GM19463 (cell line): Measurements from ENCODE around the gene PIK3CG.

Source experiments
- ATAC-seq: cut with Tn5 transposase; IDR thresholded peaks from one replicate; pipeline ENCODE4 v1.9.1; 2021; ENCODE audit warnings: mild to moderate bottlenecking, moderate library complexity; ENCODE audit not compliant: unreplicated experiment

PIK3CG gene

DNA sequence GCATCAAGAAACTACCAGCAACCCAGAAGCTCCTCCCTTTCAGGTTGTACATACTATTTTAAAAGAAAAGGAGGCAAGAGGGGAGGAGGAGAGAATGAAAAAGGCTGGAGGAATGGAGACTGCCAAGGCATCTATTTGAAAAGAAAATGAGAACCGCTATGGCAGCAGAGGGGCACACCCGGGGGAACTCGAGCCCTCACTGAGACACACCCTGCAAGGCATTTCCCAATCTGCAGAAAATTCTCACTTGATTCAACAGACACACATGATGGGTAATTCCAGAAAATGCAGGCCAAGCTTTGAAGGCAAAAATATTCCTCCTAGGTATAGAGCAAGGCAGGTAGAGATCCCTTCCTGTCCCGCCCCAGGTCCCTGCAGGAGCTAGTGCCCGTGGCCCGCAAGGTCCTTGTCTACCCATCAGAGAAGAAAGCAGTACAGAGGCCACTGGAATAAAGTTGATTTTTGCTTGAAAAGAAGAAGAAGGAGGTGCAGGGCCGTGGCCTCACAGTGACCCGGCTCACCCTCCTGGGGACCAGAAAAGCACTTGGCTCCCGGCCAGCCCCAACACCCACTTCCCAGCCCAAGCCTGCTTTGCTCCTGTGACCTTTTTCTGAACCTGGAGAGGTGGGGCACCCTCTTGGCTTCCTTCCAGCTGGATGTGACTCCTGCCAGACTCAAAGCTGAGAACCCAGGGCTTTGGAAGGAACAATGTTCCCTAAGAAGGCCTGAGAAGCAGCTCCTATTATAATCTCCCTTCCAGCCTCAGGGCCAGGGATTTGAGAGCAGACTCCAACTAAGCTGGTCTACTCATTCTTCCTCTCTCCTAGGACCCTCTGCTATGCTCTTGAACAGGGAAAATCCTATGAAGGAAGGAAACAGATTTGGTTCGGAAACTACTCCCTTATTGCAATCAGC lies 6.2 kb upstream of the PIK3CG start:
- no peak for ATAC-seq

DNA sequence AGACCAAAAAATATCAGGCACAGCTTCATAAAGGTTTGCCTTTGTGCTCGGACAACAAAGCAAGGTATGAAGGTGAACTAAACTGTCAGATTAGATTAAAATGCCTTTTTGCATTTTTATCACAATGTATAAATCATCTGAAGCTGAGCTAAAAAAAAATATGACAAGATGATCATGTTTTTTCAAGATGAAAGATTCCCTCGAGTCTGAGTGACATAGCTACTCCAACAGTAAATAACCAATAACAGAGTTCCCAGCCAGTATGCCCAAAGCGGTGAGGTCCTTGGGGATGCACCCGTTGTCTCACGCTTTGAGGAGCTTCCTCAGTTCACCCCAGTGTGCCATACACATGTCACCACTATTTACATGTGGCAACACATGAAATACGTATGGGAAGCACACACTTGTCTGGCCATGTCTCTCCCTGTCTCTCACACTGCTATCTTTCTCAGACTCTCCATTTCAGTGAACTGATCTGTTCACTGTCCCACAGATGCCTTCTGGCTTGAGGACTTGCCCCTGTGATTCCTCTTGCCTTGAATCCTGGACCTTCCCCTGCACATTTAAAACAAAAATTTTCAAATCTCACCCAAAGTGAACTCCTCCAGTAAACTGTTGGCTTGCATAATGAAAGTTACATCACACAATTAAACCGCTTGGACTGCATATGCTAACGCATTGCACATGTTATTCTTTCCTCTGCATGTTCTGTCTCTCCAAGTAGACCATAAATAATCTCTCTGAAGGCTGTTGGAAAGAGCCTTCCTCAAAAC lies 2.6 kb upstream of the PIK3CG start:
- no peak for ATAC-seq

DNA sequence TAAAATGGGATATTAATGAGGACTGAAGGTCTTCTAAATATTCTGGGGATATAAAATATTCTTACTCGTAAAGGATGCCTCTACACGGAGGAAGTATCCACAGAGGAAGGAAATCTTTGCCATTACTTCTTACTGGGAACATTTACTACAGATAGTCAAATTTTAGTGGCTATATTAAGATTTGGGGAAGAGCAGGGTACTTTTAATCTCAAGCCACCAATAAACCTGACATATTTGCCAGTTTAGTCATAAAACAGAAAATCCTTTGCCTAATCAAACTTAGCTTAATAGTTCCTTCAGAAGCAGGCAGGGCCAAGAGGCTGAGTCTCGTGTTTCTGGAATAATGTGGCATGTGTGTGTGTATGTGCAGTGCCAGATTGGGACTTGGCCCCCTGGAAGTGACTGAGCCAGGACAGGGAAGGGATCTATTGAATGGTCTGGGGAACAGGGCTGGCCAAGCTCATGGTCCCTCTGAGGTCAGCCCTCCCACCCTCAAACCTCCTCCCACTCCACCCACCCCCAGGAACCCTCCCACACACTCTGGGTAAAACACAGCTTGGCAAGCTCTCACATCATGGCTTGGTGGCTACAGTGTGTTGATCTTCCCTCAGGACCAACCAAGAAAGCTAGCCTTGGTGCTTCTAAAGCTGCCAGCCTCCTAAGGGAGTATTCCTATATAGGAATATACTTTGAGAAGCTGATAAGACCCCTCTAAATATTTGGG lies 1.6 kb upstream of the PIK3CG start:
- ATAC-seq: no peak

DNA sequence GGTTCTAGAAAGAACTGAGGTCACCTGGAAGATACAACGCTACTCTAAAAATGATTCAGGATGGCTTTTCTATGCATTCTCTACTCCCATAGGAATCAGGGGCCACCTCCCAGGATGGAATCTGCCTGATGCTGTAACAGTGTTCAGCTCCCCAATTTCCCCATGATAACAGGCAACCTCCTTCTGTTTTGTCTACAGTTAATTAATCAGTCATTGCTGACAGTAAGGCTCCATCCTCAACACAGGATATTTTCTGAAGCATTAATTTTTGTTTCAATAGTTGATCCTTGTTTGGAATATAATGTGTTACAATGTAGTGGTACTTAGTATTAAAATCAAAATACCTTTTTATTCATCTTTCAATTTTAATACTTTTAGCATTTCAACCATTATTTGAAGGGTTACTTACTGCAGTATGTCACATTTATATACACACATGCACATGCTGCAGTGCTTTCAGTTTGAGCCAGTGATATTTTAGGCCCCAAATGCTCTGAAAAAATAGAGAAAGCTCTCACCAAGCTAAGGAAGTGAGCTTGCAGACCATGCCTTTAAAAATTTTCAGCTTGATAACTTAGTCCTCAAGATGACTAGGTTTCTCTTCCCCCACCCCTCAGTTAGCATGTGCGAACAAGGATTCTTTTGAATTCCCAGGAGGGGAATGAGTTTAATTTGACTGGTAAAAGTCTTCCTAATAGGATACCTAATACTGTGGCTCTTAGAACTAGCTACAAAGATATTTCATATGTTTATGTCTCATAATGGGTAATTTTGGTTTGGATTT lies 592 bp upstream of the PIK3CG start:
- ATAC-seq: peak; percentile 33

DNA sequence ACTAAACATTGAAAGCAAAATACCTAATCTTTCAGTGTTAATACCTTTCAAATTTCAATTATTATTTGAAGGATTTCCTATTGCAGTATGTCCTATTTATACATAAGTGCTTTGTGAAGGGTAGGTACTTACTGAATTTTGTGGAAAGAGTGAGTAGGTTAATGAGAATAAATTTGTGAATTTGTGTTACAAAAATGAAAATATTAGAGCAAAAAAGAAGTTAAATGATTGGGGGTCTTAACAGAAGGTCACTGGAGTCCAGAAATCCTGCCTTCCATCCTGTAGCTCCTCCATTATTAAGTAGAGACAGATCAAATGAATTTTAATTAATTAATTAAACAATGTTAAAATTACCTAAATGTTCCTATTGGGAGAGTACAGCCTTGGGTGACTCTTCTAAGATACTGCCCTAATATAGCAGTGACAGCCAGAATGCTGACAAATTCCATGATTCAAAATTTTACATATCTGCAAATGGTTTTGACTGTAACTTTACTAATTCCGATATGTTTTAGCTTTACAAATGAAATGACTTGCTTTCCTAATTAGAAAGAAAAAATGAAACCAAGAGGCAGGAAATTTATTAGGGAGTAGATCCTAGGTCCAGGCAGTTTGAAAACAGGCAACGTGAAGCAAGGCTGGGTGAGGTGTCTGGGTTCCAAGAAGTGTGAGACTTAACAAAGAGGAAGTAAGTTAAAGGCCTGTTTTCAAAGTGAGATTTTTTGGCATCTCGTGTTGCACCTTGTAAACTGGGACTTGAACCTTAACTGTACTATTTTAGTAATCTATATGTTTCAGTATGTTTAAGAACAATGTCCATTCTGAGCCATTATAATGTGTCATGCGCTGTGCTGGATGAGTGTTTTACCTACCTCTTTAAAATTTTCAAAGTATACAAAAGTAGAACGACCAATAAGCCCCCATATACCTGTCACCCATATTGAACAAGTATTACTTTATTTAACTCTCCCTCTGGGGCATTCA lies 1.5 kb downstream of the PIK3CG start:
- peak; percentile 29 for ATAC-seq

DNA sequence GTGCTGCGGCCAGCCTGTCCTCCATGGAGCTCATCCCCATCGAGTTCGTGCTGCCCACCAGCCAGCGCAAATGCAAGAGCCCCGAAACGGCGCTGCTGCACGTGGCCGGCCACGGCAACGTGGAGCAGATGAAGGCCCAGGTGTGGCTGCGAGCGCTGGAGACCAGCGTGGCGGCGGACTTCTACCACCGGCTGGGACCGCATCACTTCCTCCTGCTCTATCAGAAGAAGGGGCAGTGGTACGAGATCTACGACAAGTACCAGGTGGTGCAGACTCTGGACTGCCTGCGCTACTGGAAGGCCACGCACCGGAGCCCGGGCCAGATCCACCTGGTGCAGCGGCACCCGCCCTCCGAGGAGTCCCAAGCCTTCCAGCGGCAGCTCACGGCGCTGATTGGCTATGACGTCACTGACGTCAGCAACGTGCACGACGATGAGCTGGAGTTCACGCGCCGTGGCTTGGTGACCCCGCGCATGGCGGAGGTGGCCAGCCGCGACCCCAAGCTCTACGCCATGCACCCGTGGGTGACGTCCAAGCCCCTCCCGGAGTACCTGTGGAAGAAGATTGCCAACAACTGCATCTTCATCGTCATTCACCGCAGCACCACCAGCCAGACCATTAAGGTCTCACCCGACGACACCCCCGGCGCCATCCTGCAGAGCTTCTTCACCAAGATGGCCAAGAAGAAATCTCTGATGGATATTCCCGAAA lies 2.7 kb downstream of the PIK3CG start:
- ATAC-seq: no peak

DNA sequence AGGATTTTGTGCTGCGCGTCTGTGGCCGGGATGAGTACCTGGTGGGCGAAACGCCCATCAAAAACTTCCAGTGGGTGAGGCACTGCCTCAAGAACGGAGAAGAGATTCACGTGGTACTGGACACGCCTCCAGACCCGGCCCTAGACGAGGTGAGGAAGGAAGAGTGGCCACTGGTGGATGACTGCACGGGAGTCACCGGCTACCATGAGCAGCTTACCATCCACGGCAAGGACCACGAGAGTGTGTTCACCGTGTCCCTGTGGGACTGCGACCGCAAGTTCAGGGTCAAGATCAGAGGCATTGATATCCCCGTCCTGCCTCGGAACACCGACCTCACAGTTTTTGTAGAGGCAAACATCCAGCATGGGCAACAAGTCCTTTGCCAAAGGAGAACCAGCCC lies 3.3 kb downstream of the PIK3CG start:
- ATAC-seq: no peak

DNA sequence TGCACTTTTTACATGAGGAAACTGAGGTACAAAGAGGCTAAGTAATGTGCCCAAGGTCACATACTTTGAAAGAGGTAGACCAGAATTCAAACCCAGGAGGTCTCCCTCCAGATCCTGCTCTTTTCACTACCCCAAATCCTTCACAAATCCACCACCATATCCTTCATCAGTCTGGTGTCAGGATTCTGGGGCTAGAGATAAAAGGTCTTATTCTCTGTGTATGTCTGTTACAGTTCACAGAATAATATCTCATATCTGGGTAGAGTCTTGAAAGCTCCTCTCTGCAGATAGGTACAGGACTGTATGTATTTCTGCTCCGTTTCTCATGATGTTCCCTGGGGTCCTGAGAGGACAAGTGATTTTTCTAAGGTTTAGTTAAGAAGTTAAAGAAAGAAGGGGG lies 4.9 kb downstream of the PIK3CG start:
- no peak for ATAC-seq

DNA sequence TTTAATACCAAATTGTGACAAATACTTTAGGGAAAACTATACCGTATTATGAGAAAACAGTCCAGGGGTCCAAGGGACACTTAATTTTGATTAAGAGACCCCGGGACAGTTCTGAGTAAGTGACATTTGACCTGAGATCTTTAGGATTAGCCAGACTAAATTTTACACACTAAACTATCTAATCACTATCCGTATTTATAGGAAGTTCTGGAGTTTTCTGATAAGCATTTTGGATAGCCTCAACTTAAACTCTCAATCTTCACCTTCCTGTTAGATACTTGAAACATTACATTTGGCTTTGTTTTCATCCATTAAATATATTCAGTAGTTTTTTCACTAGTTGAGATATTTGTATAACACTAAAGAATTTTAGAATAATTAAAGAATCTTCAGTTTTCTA lies 5.4 kb downstream of the PIK3CG start:
- ATAC-seq: no peak

DNA sequence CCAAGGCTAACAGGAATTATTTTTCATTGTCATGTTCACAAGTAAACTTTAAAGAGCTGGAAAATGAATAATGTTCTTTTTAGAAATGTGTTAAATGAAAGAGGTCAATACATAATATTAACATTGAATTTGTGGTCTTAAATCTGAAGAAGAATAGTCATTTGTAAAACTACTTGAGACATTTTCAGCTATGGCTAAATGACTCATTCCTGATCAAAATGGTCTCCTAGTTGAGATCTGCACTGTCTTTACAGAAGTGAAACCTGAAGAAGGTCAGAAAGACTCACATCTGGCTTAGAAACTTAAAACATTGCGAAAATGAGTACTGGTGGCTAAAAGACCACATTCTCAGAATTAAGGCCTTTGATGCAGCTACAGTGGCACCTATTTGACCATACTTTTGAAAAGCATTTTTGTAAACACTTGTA lies 5.9 kb downstream of the PIK3CG start:
- peak; percentile 87 for ATAC-seq

DNA sequence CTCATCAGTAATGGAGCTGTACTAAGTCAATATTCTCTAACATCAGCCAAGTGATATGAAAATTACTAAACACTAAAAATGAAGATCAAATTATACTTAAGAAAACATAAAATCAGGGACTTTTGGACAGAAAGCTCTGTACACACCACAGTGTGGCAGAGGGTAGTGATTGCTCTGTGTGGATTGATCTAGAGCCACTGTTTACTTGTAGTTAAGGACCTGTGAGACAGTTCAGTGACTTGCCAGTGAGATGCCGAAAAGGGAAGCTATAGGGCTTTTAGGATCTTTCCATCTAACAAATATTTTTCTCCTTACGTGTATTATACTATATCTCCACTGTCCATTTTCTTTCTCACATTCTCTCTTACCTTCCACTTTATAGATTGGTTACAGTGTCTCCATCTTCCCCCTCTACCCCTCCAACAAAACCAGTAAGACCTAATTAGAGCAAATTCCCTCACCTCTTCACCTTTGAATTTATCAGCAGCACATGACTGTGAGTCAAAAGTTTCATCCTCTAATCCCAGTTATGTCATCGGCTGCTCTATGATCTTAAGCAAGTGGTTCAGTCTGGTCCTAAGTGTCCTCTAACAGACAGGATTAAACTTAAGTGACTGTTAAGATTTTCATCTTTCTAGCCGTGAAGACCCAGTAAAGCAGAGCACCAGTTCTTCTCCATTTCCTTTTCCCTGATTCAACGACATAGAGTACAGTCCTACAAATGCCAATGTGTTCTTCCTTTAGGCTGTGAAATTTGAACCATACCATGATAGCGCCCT lies 6.9 kb downstream of the PIK3CG start:
- ATAC-seq: no peak

DNA sequence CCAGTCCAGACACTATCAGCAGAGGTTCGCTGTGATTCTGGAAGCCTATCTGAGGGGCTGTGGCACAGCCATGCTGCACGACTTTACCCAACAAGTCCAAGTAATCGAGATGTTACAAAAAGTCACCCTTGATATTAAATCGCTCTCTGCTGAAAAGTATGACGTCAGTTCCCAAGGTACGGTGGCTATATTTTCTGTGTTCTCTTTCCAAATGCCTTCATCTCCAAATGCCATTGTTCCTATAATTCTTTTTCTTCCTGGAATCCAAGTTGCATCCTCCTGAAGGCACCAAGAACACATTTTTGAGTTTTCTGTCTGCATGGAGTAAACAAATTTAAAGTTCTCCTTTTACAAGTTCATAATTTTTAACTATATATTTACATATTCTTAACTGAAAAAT lies 7.7 kb downstream of the PIK3CG start:
- no peak for ATAC-seq

DNA sequence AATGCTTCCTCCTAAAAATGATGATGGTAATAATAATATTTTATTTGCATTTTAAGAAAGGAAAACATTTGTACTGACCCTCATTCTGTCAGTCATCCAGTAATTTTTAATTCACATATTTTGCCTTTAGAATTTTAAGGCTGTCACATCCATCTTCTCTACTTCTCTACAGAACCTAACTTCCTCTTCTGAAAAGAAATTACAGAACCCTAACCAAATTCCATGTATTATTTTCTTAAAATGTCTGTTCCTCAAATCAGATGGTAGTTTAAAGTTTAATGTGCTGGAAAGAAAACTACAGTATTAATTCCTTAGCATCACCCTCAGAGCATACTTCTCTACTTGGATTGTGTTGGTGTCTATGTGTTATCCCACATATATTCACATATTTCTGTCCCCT lies 9.0 kb downstream of the PIK3CG start:
- no peak for ATAC-seq

DNA sequence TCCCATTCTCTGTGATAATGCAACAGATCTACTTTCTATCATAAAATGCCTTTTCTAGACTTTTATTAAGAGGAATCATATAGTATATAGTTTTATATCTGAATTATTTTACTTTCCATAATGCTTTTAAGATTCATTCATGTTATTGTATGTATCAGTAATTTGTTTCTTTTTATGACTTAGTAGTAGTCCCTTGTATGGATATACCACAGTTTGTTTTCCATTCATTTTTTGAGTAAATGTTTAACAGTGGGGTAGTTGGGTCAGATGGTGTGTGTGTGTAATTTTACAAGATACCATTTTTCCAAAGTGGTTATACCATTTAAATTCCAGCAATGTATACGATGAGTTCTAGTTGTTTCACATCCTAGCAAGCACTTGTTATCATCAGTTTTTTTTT lies 10.4 kb downstream of the PIK3CG start:
- no peak for ATAC-seq

DNA sequence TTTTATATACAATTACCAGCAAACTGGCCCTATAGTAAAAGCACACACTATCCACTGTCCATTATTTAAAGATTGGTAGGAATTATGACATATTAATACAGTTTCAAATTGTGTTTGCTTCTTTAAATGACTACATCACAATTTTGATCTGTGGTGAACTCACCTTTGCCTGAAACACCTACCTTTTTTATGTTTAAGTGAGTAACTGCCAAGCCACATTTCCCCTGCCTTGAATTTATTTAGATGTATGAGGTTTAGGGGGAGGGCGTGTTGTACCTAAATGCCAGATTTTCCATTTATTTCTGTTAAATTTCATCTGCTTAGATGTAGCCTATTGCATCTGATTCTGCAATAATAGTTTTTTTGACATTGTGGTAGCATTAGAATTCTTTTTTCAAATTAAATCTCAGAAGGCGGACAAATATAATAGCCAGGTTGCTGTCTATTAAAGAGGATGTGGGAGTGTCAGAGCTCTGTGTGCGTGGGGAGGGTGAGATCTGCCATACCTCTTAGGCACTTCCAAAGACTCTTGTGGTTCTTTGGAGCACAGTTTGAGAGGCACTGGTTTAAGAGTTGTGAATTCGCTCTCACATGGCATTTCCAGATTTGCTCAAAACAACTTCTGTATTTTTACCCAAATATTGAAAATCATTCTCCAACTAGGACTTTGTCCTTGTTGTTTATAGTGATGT lies 13.8 kb downstream of the PIK3CG start:
- no peak for ATAC-seq

DNA sequence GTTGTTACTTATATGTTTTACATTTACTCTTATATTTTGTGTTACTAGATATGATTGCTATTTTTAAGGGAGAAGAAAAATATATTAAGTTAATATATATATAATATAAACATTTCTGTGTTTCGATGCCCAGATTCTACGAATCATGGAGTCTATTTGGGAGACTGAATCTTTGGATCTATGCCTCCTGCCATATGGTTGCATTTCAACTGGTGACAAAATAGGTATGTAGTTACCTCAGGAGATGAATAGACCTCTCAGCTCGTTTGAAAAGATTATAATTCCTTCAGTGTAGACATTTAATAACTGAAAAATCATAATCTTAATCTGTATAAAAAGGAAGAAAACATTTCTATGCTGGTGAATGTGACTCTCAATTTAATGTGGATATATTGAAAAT lies 16.9 kb downstream of the PIK3CG start:
- no peak for ATAC-seq

DNA sequence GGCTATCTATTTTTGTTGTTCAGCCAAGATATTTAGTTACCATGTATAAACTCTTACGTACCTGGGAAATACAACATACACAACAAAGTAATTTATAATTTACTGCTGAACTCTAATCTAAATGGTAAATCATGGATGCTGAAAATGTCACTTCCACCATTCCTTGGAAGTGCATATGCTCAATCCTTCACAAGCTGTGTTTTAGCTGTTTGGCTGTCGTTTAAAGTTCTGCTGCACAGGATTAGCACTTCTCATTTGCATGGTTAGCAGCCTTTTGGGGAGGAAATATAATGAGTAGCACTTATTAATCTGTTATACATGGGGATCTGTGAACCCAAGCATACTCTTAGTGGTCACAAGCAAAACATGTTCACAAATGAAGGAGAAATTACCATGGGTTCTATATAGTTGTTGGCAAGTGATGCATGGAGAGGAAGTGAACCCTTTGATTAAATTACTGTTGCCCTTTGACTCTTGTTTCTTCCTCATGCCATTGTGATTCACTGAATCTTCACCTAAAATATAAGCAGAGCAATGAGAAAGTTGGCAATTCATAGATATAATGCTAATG lies 18.5 kb downstream of the PIK3CG start:
- peak; percentile 58 for ATAC-seq
